ENCODE results near the gene ASS1.

DNA sequence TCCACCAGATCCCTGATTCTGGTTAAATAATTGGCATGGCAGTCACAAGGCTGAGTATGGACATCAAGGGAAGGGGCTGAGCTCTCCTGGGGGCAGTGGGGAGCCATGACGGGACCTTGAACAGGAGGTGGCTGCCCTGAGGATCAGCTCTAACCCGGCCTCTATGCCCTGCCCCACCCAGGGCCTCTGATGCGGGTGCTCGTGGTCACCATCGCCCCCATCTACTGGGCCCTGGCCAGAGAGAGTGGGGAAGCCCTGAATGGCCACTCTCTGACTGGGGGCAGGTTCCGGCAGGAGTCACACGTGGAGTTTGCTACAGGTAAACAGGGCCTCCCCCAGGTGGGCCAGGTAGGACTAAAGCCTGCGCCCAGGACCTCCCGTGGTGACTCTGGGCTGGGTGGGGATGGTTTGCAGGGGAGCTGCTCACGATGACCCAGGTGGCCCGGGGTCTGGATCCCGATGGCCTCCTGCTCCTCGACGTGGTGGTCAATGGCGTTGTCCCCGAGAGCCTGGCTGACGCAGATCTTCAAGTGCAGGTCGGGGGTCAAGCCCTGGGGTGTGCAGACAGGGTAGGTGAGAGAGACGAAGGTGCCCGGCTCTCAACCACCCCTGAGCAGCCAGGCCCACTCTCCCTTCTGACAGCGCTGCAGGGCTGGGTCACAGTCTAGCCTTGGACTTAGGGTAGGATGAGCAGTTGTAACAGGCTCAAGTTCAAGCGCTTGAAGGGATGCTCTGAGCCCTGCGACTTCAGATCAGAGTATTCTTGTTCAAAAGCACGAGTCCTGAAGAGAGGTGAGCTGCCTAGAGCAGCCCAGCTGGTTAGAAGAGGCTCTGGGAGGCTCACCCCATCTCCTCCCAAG lies 19.9 kb upstream of the ASS1 start:
- TF ChIP-seq ZNF354C (tag by site-specific recombination; IDR thresholded peaks at IDR 0.05; ENCODE audit: borderline replicate concordance, low read depth): no peak
- TF ChIP-seq ZNF324 (tag by site-specific recombination; IDR thresholded peaks at IDR 0.05): no peak
- TF ChIP-seq, protein P1, sequence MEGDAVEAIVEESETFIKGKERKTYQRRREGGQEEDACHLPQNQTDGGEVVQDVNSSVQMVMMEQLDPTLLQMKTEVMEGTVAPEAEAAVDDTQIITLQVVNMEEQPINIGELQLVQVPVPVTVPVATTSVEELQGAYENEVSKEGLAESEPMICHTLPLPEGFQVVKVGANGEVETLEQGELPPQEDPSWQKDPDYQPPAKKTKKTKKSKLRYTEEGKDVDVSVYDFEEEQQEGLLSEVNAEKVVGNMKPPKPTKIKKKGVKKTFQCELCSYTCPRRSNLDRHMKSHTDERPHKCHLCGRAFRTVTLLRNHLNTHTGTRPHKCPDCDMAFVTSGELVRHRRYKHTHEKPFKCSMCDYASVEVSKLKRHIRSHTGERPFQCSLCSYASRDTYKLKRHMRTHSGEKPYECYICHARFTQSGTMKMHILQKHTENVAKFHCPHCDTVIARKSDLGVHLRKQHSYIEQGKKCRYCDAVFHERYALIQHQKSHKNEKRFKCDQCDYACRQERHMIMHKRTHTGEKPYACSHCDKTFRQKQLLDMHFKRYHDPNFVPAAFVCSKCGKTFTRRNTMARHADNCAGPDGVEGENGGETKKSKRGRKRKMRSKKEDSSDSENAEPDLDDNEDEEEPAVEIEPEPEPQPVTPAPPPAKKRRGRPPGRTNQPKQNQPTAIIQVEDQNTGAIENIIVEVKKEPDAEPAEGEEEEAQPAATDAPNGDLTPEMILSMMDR (tag by site-specific recombination; IDR thresholded peaks at IDR 0.05): no peak
- no peak for TF ChIP-seq ZNF274 (IDR thresholded peaks at IDR 0.05; ENCODE audit: low read length)
- no peak for TF ChIP-seq ZNF274 (tag by site-specific recombination; IDR thresholded peaks at IDR 0.05; ENCODE audit: borderline replicate concordance)
- TF ChIP-seq, protein P2, sequence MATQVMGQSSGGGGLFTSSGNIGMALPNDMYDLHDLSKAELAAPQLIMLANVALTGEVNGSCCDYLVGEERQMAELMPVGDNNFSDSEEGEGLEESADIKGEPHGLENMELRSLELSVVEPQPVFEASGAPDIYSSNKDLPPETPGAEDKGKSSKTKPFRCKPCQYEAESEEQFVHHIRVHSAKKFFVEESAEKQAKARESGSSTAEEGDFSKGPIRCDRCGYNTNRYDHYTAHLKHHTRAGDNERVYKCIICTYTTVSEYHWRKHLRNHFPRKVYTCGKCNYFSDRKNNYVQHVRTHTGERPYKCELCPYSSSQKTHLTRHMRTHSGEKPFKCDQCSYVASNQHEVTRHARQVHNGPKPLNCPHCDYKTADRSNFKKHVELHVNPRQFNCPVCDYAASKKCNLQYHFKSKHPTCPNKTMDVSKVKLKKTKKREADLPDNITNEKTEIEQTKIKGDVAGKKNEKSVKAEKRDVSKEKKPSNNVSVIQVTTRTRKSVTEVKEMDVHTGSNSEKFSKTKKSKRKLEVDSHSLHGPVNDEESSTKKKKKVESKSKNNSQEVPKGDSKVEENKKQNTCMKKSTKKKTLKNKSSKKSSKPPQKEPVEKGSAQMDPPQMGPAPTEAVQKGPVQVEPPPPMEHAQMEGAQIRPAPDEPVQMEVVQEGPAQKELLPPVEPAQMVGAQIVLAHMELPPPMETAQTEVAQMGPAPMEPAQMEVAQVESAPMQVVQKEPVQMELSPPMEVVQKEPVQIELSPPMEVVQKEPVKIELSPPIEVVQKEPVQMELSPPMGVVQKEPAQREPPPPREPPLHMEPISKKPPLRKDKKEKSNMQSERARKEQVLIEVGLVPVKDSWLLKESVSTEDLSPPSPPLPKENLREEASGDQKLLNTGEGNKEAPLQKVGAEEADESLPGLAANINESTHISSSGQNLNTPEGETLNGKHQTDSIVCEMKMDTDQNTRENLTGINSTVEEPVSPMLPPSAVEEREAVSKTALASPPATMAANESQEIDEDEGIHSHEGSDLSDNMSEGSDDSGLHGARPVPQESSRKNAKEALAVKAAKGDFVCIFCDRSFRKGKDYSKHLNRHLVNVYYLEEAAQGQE (tag by site-specific recombination; IDR thresholded peaks at IDR 0.05): no peak
- TF ChIP-seq ZBTB48 (tag by site-specific recombination; IDR thresholded peaks at IDR 0.05): no peak
- TF ChIP-seq ZNF76 (tag by site-specific recombination; IDR thresholded peaks at IDR 0.05; ENCODE audit: borderline replicate concordance, low read depth): no peak
- TF ChIP-seq ZNF26 (tag by site-specific recombination; IDR thresholded peaks at IDR 0.05): no peak
- TF ChIP-seq SETDB1 (IDR thresholded peaks at IDR 0.05; ENCODE audit: insufficient read length, low read length): no peak
- TF ChIP-seq PRDM1 (tag by site-specific recombination; IDR thresholded peaks at IDR 0.05): no peak
- TF ChIP-seq ZNF621 (tag by site-specific recombination; IDR thresholded peaks at IDR 0.05): no peak
- no peak for TF ChIP-seq ZNF776 (tag by site-specific recombination; IDR thresholded peaks at IDR 0.05; ENCODE audit: borderline replicate concordance)
- no peak for TF ChIP-seq ZNF423 (tag by site-specific recombination; IDR thresholded peaks at IDR 0.05)
- TF ChIP-seq, protein P3, sequence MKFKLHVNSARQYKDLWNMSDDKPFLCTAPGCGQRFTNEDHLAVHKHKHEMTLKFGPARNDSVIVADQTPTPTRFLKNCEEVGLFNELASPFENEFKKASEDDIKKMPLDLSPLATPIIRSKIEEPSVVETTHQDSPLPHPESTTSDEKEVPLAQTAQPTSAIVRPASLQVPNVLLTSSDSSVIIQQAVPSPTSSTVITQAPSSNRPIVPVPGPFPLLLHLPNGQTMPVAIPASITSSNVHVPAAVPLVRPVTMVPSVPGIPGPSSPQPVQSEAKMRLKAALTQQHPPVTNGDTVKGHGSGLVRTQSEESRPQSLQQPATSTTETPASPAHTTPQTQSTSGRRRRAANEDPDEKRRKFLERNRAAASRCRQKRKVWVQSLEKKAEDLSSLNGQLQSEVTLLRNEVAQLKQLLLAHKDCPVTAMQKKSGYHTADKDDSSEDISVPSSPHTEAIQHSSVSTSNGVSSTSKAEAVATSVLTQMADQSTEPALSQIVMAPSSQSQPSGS (tag by site-specific recombination; IDR thresholded peaks at IDR 0.05; ENCODE audit: low read depth): no peak
